Mucosa of gallbladder (tissue), 1 donor: ENCODE data around the gene CLVS2. TPM values are rescaled to one million over a fixed set of nuclear protein-coding genes. Genes with fewer than 3 reads are reported as not detected.

Experiments
- DNase-seq: peaks from one replicate; pipeline ENCODE4 v3.0.0-alpha.2; 2020; ENCODE audit warnings: low spot score
- total RNA-seq: library from RNA; stranded (reverse); gene quantifications from one replicate; pipeline ENCODE4 v1.2.1, GENCODE V29; 2021
- donor health status: DM: no; HTN: no; CAD: no.

The CLVS2 gene
- total RNA-seq, 1 donor from 2014 or later: 0.06 TPM

DNA sequence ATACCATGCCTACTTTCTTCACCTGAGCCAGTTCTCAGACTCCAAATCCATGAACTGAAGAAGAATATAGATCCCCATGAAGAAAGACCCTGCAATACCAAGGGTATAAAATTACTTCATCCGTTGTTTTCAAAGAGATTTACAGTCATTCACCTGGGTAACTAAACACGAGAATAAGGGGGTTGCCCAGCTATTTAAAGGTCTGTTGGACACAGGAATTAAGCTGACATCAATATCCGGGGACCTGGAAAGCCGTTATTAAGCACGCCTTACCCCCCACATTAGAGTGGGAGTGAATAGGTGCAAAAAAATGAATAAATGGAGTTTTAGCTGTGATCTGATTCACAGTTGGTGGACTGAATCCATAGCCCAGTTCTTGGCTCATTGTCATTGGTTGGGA lies 28.9 kb downstream of the CLVS2 start:
- DNase-seq: no peak

DNA sequence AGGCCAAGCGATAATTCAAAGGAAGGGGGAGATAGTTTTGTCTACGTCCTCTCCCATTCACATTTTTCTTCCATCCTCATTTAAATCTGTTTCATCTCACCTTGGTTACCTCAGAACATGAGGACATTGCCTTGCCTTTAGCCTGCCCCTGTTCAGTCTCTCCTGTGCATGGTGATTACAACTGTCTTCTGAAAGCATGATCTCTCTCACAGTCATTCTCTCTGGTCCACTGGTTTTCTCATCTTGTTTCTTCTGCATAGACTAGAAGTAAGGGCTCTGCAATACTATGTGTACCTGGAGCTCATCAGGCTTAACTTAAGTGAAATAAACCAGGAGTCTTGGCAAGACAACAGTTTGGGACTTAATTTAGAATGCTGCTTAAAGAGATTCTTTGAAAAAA lies 31.4 kb downstream of the CLVS2 start:
- DNase-seq: no peak

DNA sequence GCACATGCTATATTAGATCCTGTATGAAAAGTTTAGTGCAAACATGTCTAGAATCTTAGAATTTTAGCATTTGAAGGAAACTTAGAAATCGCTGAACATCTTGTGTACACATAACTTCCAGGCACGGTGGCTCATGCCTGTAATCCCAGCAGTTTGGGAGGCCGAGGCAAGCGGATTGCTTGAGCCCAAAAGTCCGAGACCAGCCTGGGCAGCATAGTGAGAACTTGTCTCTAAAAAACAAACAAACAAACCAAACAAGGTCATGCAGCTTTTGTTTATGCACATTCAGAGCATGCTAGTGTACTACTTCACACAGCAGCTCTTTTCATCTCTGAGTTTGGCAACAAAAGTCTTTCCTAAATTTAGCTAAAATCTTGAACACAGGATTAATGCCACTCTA lies 32.2 kb downstream of the CLVS2 start:
- DNase-seq: no peak

DNA sequence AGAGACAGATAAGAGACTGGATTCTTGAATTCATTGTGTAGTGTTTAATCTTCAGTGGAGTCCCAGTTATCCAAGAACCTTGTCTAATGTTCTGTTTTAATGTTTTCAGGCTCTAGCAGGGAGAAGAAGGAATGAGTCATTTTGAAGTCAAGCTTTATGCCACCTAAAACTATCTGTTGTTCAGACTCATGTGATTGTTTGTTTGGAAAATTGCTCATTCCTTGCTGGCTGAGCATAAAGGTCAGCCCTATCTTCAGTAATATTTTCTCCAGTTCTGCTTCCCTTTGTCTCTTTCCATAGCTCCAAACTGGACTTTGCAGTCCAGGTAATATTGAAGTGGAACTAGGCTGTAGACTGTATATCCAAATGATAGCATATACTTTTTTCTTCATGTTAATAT lies 34.2 kb downstream of the CLVS2 start:
- no peak for DNase-seq

DNA sequence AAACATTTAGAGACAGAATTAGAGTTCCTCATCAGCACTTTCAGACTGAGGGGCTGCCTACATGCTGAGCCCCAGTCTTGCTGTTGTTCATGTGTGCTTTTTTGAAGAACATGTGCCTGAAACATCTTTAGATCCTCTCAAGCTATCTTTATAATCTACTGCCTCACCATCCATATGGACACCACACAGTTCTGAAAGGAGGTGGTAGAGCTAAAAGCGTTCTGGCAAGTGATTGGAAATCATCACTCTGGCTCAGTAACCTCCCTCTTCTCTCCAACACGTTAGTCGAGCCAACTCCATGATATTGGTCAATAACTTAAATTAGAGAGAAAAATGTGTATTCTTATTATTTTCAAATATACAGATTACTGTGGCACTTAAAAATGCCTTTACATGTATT lies 40.6 kb downstream of the CLVS2 start:
- no peak for DNase-seq

DNA sequence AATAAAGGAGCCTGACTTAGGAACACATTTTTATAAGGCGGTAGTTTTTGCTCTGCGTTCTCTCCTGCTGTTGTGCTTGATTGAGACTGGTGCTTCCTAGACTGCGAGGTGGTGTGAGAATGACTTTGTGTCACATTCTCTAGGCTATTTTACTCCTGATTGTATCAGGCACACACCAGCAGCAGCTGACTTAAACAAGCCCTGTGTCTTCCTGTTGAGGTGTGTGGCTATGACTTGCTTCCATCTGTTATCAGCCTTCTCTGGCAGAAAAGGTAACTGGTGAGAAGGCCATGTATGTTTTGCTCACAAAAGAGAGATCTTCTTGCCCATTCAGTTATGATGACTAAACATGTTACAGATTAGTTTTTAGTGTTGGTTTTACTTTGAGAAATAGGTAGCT lies 43.4 kb downstream of the CLVS2 start:
- no peak for DNase-seq

DNA sequence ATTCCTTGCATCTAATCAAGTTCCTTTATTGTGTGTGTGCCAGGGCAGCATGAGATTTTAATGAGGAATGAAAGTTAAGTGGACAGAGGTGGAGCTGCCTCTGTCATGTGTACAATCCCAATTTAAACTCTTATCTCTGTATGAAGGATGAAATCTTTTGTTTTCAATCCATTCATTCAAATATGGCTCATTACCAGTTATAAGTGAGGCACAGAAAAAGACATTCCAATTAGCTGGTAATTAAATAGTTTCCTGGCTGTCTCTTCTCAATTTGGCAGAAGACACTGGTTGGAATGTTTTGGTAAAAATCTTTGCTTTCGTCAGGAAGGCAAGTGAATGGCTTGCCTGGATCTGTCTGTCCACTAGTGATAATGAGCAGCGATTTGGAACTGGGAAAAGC lies 46.4 kb downstream of the CLVS2 start:
- DNase-seq: no peak

DNA sequence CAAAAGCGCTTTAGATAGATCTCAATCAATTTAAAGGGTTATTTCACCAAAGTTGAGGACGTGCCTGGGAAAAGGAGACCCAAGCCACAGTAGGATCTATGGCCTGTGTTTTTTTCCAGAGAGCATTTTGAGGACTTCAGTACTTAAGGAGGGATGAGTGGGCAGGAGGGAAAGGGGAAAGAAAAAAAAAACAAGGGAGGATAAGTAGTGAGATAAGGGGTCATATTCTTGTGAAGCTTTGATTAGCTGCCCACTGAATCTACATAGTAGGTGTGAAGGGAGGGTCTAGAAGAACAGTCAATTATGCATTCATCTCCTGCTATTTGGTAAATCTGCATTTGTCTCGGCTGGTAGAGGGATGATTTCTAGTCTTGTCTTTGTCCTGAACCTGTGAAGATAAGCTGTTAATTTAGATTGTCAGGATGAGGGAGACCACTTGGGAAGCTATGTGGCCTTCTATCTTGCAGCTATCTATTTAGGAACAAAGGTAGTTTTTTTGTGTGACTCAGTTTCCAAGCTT lies 48.4 kb downstream of the CLVS2 start:
- DNase-seq: no peak

DNA sequence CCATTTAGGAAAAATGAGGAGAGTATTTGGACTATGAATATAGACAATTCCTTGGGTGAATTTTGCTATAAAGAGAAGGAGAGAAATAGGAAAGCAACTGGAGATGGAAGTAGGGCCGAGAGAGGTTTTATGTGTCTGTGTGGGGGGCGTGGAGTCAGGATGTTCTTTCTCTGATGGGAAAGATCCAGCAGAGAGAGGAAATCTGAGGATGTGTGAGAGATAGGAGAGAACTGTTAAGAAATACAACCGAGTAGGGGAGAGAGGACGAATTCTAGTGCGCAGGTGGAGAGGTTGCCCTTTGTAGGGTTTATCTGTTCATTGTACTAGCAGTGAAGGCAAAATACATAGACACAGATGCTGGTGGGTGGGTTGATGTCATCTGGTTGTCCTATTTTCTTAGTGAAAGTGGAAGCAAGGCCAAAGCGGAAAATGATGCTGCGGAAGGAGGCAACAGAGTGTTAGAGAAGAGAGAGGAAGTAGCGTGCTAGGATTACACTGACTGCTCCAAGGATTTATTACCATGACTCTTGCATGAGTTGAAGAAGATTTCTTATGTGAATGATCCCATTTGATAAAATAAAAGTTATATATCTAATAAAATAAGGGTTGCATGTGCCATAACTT lies 57.7 kb downstream of the CLVS2 start:
- no peak for DNase-seq

DNA sequence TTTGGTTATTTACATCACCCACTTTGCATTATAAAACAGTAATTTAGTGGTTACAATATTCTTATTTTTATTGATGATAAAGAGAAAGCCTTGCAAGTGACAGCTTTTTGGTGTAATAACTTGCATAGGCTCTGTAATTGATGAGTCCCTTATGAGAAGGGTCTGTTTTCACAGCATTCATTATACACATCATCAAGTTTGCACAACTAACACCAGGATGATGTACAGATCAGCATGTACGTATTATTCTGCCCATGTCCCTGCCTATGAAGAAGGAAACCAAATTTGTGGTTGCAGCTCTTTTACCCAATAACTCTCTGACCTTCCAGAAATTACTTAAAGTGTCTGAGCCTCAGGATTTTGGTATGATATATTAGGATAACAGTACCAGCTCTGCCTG lies 59.2 kb downstream of the CLVS2 start:
- no peak for DNase-seq

DNA sequence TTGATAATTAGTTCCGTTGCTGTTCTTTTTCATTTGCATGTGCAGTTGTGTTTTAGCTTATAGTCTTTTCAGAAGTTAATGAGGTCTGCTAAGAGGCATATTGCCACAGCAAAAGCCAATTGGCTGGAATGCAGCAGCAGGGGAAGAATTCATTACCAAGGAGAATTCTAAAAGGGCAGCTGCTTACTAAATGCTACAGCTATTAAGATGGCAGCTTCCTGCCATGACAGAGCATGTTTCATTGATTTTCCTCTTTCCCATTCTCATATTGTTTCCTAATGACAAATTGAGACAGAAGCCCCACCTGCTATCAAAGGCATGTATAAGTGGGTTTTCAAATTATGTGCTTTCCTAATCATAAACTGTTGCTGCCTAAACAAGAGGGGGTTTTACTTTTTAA lies 66.6 kb downstream of the CLVS2 start:
- DNase-seq: no peak

DNA sequence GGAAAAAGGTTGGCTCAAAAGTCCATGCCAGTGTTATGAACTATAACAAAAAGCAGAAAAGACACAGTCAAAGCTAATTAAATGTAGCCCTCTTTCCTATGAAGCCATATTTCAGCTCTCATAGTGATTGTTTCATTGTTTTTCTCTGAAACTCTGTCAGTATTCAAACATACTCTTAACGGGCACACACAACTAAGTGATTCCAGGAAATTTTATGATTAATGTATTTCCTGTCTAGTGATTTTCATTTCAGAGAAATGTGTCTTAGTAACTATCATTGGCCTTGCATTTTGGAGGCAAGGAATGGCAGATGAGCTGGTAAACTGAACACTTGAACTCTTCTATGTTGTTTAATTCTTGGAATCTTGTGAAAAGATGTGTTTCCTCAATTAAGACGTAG lies 68.0 kb downstream of the CLVS2 start:
- DNase-seq: no peak

DNA sequence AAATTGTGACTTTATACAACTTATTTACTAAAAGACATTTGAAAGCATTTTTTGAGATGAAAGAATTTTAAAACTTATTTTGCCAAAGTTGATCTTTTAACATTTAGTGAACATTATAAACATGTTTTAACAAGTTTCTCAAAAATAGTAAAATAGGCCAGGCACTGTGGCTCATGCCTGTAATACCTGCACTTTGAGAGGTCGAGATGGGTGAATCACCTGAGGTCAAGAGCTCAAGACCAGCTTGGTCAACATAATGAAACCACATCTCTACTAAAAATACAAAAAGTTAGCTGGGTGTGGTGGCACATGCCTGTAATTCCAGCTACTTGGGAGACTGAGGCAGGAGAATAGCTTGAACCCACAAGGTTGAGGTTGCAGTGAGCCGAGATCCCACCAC lies 78.6 kb downstream of the CLVS2 start:
- no peak for DNase-seq

DNA sequence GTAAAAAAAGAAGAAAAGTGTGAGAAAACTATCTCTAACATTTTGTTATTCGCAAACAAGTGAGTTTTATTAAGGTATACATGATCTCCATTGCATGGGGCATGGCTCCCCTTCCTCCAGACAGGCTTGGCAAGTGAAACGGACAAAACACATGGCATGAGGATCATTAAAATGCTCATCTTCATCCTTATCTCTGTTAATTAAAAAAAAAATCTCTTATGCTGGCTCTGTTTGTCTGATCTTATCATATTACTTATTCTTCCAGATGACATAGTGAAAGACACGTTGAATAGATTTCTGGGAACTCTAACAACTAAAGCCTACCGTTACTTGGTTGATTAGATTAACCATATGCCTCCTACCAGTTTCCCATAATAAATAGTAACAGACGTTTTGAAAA lies 89.4 kb downstream of the CLVS2 start:
- DNase-seq: no peak

DNA sequence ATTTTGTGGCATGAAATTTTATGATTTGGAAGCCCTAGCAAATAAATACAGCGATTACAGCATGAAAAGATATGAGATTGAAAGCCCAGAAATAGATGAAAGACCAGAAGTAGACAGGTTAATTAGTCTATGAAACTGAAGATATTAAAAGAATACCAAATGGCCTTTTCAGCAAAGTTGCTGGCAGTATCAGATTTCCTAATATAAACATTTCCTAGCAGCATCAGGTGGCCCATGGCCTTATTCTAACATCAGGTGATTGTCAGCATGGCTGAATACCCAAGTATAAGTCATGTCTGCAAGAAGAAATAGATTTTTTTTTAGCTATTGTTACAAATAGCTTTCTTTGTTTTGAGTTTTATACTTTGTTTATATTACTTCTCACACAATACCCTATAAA lies 93.2 kb downstream of the CLVS2 start:
- DNase-seq: no peak

DNA sequence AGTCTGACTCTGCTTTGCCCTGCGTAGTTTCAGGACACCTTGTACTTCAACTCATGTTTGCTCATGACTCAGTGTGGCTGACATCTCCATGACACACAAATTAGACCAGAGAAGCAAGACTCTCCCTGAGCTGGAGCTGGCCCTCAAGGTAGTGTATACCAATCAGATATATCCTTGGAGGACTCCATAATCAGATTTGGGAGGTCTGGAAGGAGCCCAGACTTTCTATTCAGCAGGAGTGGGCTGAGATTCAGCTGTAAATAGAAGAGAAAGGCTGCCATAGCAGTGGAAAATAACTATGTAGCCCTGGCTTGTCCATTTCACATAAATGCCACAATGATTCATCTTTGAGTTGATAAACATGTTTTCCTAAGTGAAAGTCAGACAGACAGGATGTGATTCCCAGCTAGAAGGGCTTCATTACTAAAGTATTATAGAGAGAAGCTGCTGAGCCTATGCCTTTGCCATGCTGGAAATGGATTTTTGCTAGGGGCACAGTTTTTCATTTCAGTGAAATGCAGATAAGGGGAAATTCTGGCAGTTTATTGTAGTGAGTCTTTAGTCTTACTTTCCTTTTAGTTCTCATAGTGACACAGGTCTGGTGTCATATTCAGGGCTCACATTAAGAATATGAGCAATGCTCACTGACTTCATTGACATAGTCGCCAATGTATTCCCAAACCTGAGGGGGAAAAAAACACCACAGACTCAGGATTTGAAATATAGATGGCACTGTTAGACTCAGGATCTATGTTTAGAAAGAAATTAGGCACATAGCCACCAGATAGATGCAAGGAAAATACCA lies 95.3 kb downstream of the CLVS2 start:
- DNase-seq: no peak

DNA sequence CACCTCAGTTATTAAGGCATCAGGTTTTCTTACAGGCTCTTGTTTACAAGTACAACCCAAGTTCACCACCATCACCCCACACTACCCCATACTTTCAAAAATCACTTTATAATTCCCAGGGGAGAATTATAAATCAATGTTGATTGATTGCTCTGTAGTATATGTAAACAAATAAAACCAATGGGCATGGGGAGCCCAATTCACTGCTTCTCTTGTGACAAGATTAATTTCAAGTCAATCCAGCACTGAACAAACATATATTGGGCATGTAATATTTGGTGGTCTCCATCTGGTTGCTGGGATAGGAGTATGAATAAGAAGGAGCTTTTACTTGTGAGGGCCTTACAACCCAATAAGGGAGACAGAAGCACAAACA lies 95.8 kb downstream of the CLVS2 start:
- no peak for DNase-seq

DNA sequence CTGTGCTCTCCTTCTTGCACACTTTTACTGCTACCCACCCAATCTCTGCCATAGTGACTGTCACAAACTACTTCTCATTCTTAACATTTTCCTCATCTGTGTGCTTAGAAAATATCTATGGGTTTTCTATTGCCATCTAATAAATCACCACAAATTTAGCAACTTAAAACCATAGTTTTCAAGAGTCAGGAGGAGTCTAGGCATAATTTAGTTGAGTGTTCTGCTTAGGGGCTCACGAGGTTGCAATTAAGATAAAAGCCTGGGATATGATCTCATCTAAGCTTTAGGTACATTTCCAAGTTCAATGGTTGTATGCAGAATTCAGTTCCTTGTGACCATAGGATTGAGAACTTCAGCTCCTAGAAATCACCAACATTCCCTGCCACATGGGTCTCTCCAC lies 98.8 kb downstream of the CLVS2 start:
- DNase-seq: no peak

DNA sequence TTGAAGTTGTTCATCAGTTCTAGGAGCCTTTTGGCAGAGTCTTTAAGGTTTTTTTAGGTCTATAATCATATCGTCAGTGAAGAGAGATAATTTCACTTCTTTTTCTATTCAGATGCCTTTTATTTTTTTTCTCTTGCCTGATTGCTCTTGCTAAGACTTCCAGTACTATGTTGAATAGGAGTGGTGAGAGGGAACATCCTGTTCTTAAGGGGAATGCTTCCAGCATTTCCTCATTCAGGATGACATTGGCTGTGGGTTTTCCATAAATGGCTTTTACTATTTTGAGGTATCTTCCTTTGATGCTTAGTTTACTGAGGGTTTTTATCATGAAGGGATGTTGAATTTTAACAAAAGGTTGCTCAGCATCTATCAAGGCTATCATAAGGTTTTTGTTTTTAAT lies 109.5 kb downstream of the CLVS2 start:
- no peak for DNase-seq

DNA sequence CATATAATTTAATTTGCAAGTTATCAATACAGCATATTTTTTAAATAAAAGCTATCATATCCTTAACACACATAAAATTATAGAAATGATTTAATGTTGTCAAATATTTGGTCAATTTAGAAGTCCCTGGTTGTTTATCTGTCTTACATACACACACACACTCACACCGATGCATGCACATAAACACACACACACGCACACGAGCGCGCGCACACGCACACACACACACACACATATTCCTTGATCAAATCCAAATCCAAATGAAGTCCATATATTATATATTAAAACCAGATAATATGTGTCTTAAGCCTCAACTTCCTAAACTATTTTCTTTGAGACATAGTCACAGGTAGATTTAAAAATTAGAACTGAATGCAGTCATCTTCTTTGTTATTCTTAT lies 120.3 kb downstream of the CLVS2 start:
- no peak for DNase-seq

DNA sequence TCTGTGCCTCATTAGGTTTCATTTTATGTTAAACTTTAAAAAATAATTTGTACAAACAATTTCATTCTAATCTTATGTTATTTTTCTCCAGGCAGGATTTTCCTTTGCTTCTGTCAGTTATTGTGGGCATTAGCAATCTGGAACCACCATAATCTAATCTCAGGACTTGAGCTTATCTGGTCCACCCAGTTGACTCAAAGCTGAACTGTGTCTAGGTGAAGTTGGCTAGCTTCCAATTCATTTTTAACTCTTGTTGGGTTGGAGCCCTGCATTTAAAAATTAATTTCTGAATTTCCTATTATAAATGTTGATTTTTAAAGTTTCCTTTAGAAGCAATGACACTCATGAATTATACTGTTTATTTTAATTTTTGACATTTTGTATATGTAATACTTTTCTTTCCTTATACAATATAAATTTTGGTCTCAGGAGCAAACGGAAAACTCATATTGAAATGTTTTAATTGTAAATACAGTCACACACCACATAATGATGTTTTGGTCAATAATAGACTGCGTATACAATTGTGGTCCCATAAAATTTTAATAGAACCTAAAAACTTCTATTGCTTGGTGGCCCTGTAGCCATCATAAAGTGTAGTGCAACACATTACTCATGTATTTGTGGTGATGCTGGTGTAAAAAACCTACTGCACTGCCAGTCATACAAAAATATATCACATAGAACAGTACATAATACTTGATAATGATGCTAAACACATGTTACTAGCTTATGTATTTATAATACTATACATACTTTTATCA lies 121.3 kb downstream of the CLVS2 start:
- DNase-seq: no peak

DNA sequence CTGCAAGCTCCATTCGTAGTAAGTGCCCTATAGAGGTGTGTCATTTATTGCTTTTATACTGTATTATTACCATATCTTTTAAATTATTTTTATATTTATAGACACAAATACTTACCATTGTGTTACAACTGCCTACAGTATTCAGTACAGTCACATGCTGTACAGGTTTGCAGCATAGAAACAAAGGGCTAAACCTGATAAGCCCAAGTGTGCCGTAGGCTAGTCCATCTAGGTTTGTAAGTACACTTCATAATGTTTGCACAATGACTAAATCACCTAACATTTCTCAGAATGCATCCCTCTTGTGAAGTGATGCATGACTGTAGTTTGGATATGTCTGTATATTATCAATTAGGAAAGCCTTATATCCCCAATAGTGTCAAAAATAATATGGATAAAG lies 122.8 kb downstream of the CLVS2 start:
- DNase-seq: no peak
